ENCODE results near the gene NNMT.

DNA sequence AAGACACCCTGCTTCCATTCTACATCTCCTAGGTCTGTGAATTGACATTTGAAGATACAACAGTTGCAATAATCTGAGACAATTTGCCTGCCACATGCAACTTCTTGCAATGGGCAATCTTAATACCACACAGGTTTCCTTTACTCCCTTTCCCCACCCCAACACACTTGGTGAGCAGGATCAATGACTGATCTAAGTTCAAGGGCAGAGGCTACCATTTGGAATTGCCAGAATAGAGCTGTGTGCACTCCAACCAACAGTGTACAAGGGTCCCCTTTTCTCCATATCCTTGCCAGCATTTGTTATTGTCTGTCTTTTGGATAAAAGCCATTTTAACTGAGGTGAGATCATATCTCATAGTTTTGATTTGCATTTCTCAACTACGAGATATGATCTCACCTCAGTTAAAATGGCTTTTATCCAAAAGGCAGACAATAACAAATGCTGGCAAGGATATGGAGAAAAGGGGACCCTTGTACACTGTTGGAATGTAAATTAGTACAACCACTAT, 2.9 kb upstream of the NNMT start:
- TF ChIP-seq, protein P1, sequence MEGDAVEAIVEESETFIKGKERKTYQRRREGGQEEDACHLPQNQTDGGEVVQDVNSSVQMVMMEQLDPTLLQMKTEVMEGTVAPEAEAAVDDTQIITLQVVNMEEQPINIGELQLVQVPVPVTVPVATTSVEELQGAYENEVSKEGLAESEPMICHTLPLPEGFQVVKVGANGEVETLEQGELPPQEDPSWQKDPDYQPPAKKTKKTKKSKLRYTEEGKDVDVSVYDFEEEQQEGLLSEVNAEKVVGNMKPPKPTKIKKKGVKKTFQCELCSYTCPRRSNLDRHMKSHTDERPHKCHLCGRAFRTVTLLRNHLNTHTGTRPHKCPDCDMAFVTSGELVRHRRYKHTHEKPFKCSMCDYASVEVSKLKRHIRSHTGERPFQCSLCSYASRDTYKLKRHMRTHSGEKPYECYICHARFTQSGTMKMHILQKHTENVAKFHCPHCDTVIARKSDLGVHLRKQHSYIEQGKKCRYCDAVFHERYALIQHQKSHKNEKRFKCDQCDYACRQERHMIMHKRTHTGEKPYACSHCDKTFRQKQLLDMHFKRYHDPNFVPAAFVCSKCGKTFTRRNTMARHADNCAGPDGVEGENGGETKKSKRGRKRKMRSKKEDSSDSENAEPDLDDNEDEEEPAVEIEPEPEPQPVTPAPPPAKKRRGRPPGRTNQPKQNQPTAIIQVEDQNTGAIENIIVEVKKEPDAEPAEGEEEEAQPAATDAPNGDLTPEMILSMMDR (IDR thresholded peaks at IDR 0.05 in 2 of 3, conservative IDR thresholded peaks at IDR 0.05 in 1 of 3; ENCODE audit: borderline replicate concordance in 1 of 3, insufficient read depth in 1 of 3, low read depth in 2 of 3, low read length in 2 of 3) = no peak
- TF ChIP-seq POLR2AphosphoS5 (IDR thresholded peaks at IDR 0.05; ENCODE audit: low read depth, low read length) (no peak), ZNF274 (IDR thresholded peaks at IDR 0.05; ENCODE audit: low read depth, low read length) (no peak), EZH2phosphoT487 (IDR thresholded peaks at IDR 0.05; ENCODE audit: borderline replicate concordance) (no peak), REST (IDR thresholded peaks at IDR 0.05; ENCODE audit: low read depth) (no peak)

All from HCT116 (cell line).